Activated CD8-positive, alpha-beta memory T cell treated with anti-CD3 and anti-CD28 coated beads, Interleukin-2, amount 50 U/mL, for 24 hours (primary cell): ENCODE measurements around the gene DERA.
A peak's percentile ranks its signal among the peaks of the same experiment; 100 is the strongest.
"Not testable (repeated sequence)": the region's sequence is repeated elsewhere in the genome, so short reads cannot be mapped to it uniquely, and the experiment has no call there.

ENCODE experiments used
- DNase-seq: peaks from one replicate; pipeline ENCODE4 v3.0.0-alpha.2; 2020; ENCODE audit errors: extremely low read depth

DERA gene

GRCh38 chr12:15910864-15911721 lies at the start of gene DERA:
Gene DERA (plus strand): TSS chr12:15911332. CDS start chr12:15911384, 52 bp downstream.
- DNase-seq = no peak

GRCh38 chr12:15861404-15861803 lies 49.7 kb upstream of the DERA start:
- no peak for DNase-seq

- DNase-seq = no peak
These were observed 48.3 kb upstream of the DERA start for GRCh38 chr12:15862840-15863239.

- DNase-seq = no peak
These were observed 47.8 kb upstream of the DERA start for GRCh38 chr12:15863372-15863771.

GRCh38 chr12:15863984-15864383 lies 47.1 kb upstream of the DERA start:
- no peak for DNase-seq

GRCh38 chr12:15868186-15868585 lies 42.9 kb upstream of the DERA start:
- no peak for DNase-seq

GRCh38 chr12:15873556-15873955 lies 37.6 kb upstream of the DERA start:
- DNase-seq = no peak

- DNase-seq = not testable (repeated sequence)
These were observed 36.5 kb upstream of the DERA start for GRCh38 chr12:15874556-15875145.

GRCh38 chr12:15875863-15876262 lies 35.3 kb upstream of the DERA start:
- no peak for DNase-seq

- no peak for DNase-seq
These were observed 31.7 kb upstream of the DERA start for GRCh38 chr12:15879413-15879812.

- no peak for DNase-seq
These were observed 30.4 kb upstream of the DERA start for GRCh38 chr12:15880721-15881120.

GRCh38 chr12:15882118-15882971 lies 28.8 kb upstream of the DERA start, which contains the start of gene STRAP:
Gene STRAP (plus strand): TSS chr12:15882387. CDS start chr12:15882708, 321 bp downstream.
- peak; percentile 89 for DNase-seq

- no peak for DNase-seq
These were observed 27.6 kb upstream of the DERA start for GRCh38 chr12:15883536-15883935.

- no peak for DNase-seq
These were observed 24.6 kb upstream of the DERA start for GRCh38 chr12:15886372-15887042.

GRCh38 chr12:15887043-15887817 lies 23.9 kb upstream of the DERA start:
- DNase-seq = no peak

- DNase-seq = no peak
These were observed 18.4 kb upstream of the DERA start for GRCh38 chr12:15892645-15893259.

GRCh38 chr12:15893260-15893659 lies 17.9 kb upstream of the DERA start:
- DNase-seq = no peak

GRCh38 chr12:15896867-15897266 lies 14.3 kb upstream of the DERA start:
- DNase-seq = no peak

- DNase-seq = no peak
These were observed 13.7 kb upstream of the DERA start for GRCh38 chr12:15897433-15897832.

- DNase-seq = no peak
These were observed 11.8 kb upstream of the DERA start for GRCh38 chr12:15899282-15899870.
